ENCODE results near the gene DMD.
"Not testable (repeated sequence)": the region's sequence is repeated elsewhere in the genome, so short reads cannot be mapped to it uniquely, and the experiment has no call there.

The DMD gene

GRCh38 chrX:31521941-31522340 lies 1689.4 kb downstream of the DMD start:
- DNase-seq (ENCODE audit: low read depth) = no peak

- no peak for DNase-seq (ENCODE audit: low read depth)
Observed at GRCh38 chrX:31516527-31516926, 1694.8 kb downstream of the DMD start.

- DNase-seq (ENCODE audit: low read depth) = no peak
Observed at GRCh38 chrX:31508338-31508737, 1703.0 kb downstream of the DMD start.

- DNase-seq (ENCODE audit: low read depth) = no peak
Observed at GRCh38 chrX:31506928-31507327, 1704.4 kb downstream of the DMD start.

GRCh38 chrX:31506360-31506759 lies 1705.0 kb downstream of the DMD start:
- DNase-seq (ENCODE audit: low read depth) = no peak

- DNase-seq (ENCODE audit: low read depth) = no peak
Observed at GRCh38 chrX:31500921-31501320, 1710.4 kb downstream of the DMD start.

GRCh38 chrX:31499109-31499508 lies 1712.2 kb downstream of the DMD start:
- DNase-seq (ENCODE audit: low read depth) = no peak

GRCh38 chrX:31497086-31497485 lies 1714.3 kb downstream of the DMD start:
- DNase-seq (ENCODE audit: low read depth) = no peak

- no peak for DNase-seq (ENCODE audit: low read depth)
Observed at GRCh38 chrX:31487951-31488350, 1723.4 kb downstream of the DMD start.

GRCh38 chrX:31483336-31483735 lies 1728.0 kb downstream of the DMD start:
- DNase-seq (ENCODE audit: low read depth) = no peak

GRCh38 chrX:31480696-31481095 lies 1730.7 kb downstream of the DMD start:
- DNase-seq (ENCODE audit: low read depth) = no peak

GRCh38 chrX:31471229-31471628 lies 1740.1 kb downstream of the DMD start:
- no peak for DNase-seq (ENCODE audit: low read depth)

- not testable (repeated sequence) for DNase-seq (ENCODE audit: low read depth)
Observed at GRCh38 chrX:31470753-31471152, 1740.6 kb downstream of the DMD start.

GRCh38 chrX:31464306-31464915 lies 1746.9 kb downstream of the DMD start:
- no peak for DNase-seq (ENCODE audit: low read depth)

- no peak for DNase-seq (ENCODE audit: low read depth)
Observed at GRCh38 chrX:31461266-31461665, 1750.1 kb downstream of the DMD start.

- no peak for DNase-seq (ENCODE audit: low read depth)
Observed at GRCh38 chrX:31459361-31459760, 1752.0 kb downstream of the DMD start.

- DNase-seq (ENCODE audit: low read depth) = peak; percentile 30
Observed at GRCh38 chrX:31449965-31450364, 1761.4 kb downstream of the DMD start.

- DNase-seq (ENCODE audit: low read depth) = no peak
Observed at GRCh38 chrX:31449081-31449480, 1762.3 kb downstream of the DMD start.

- DNase-seq (ENCODE audit: low read depth) = no peak
Observed at GRCh38 chrX:31445542-31445941, 1765.8 kb downstream of the DMD start.

- no peak for DNase-seq (ENCODE audit: low read depth)
Observed at GRCh38 chrX:31443654-31444053, 1767.7 kb downstream of the DMD start.

- DNase-seq (ENCODE audit: low read depth) = no peak
Observed at GRCh38 chrX:31440546-31440945, 1770.8 kb downstream of the DMD start.

- DNase-seq (ENCODE audit: low read depth) = no peak
Observed at GRCh38 chrX:31436424-31436823, 1774.9 kb downstream of the DMD start.

GRCh38 chrX:31435592-31435991 lies 1775.8 kb downstream of the DMD start:
- no peak for DNase-seq (ENCODE audit: low read depth)

GRCh38 chrX:31433856-31434255 lies 1777.5 kb downstream of the DMD start:
- DNase-seq (ENCODE audit: low read depth) = no peak

- DNase-seq (ENCODE audit: low read depth) = no peak
Observed at GRCh38 chrX:31429915-31430314, 1781.4 kb downstream of the DMD start.
